B cell (primary cell): ENCODE measurements around the gene PPP1CC.

Source experiments
- CTCF ChIP-seq: fragments of 200-600 bp; IDR thresholded peaks from one replicate; pipeline ENCODE4 v1.8.0; 2022; ENCODE audit warnings: antibody characterized with exemption, mild to moderate bottlenecking
- EZH2 ChIP-seq: IDR thresholded peaks from 2 replicates; pipeline ENCODE4 v1.6.1; 2012; ENCODE audit warnings: borderline replicate concordance, low read depth, mild to moderate bottlenecking, moderate library complexity, low read length; ENCODE audit not compliant: insufficient read depth, poor library complexity, severe bottlenecking

- TF ChIP-seq CTCF (no peak), EZH2 (no peak)
These were observed 8.2 kb upstream of the PPP1CC start for GRCh38 chr12:110750784-110751461.
